GM12892 (cell line): Measurements from ENCODE around the gene NAA80.

Source experiments
- POLR2A ChIP-seq: IDR thresholded peaks from 2 replicates; pipeline ENCODE4 v1.6.1; 2011; ENCODE audit warnings: low read depth, low read length, control low read depth
- POLR2AphosphoS5 ChIP-seq: IDR thresholded peaks from 2 replicates; pipeline ENCODE4 v1.6.1; 2011; ENCODE audit warnings: low read depth, low read length, control low read depth
- TAF1 ChIP-seq: IDR thresholded peaks from 2 replicates; pipeline ENCODE4 v1.6.1; 2011; ENCODE audit warnings: low read depth, mild to moderate bottlenecking, control low read depth, low read length, borderline replicate concordance

GRCh38 chr3:50296721-50297383, 2.4 kb downstream of the NAA80 start:
- TF ChIP-seq TAF1 = no peak
- TF ChIP-seq POLR2AphosphoS5 = no peak
- no peak for TF ChIP-seq POLR2A
